ENCODE data around the gene RABGAP1. TPM values are rescaled to one million over a fixed set of nuclear protein-coding genes. Genes with fewer than 3 reads are reported as not detected.

The RABGAP1 gene
- total RNA-seq, 1 donor from 2014 or later = 31.9 TPM

GRCh38 chr9:123119566-123119965 is 178.7 kb downstream of the RABGAP1 start:
- no peak for TF ChIP-seq CTCF (IDR thresholded peaks at IDR 0.05; ENCODE audit: insufficient read depth, low read length, severe bottlenecking)
- no peaks in the 10 kb centered on the region for H3K27me3 ChIP-seq (ENCODE audit: control insufficient read depth, insufficient read depth, low read length)
- FAIRE-seq (no peak), DNase-seq (ENCODE audit: low read depth) (no peak)
- no peak overlapping the region for H3K4me3 ChIP-seq (ENCODE audit: low read depth, low read length)
- no peaks in the 10 kb centered on the region for H3K36me3 ChIP-seq (ENCODE audit: control insufficient read depth, insufficient read depth, low read length)

DNA sequence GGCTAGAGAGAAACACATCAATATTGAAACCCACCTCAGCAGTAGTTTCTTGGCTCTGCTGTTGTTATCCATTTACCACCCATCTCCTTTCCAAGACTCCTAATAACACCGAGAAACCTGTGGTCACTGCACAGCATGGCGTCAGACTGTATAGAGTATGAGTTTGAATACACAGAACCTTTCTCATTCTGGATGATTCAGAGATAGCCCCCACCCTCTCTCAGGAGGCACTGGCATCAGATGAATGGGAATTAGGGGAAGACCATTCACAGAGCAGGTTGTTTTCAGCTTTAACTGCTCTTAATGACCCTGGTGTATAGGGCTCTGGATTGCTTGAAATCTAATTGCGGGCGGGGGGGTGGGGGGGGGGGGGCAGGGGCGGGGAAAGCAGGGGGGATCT is 179.3 kb downstream of the RABGAP1 start:
- no peaks in the 10 kb centered on the region for H3K27me3 ChIP-seq (ENCODE audit: control insufficient read depth, insufficient read depth, low read length)
- H3K4me3 ChIP-seq (ENCODE audit: low read depth, low read length) = no peak overlapping the region
- H3K36me3 ChIP-seq (ENCODE audit: control insufficient read depth, insufficient read depth, low read length) = no peaks in the 10 kb centered on the region
- FAIRE-seq (no peak), DNase-seq (ENCODE audit: low read depth) (no peak)
- TF ChIP-seq CTCF (IDR thresholded peaks at IDR 0.05; ENCODE audit: insufficient read depth, low read length, severe bottlenecking) = no peak

DNA sequence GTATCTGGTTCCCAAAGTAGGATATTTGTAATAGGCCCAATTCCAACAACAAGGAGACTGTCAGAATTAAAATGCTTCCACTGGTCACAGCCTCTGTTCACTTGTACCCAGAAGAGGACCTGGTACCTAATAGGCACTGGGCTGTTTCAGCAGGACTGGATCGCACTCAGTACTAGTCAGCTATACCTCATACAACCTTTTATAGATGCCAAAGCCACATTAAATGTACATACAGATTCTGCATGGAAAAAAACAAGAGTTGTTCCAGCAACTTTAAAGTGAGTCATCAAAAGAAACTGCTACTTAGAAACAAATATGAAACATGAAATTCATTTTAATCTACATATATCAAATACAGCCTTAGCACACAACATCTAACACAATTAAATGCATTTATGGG is 180.1 kb downstream of the RABGAP1 start:
- Histone ChIP-seq H3K27me3 (ENCODE audit: control insufficient read depth, insufficient read depth, low read length) (no peaks in the 10 kb centered on the region), H3K4me3 (ENCODE audit: low read depth, low read length) (no peak overlapping the region), H3K36me3 (ENCODE audit: control insufficient read depth, insufficient read depth, low read length) (no peaks in the 10 kb centered on the region)
- TF ChIP-seq CTCF (IDR thresholded peaks at IDR 0.05; ENCODE audit: insufficient read depth, low read length, severe bottlenecking) = no peak
- FAIRE-seq = no peak
- DNase-seq (ENCODE audit: low read depth) = no peak

DNA sequence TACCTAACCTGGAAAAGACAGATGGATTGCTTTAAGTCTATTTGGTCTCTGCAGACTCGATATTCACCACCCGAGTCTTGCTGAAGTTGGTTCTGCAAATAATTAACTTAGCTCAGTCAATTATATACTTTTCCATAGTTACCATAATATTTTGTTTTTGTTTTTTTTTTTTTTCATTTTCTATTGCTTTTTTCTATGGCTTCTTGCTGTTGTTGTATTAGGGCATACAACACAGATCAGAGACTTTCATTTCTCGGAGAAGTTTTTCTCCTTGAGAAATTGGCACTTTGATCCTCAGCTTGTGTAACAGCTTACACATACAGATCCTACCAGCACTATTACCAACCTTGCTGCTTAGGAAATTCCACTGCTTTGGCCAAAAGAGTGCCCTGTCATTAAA is 180.6 kb downstream of the RABGAP1 start:
- H3K27me3 ChIP-seq (ENCODE audit: control insufficient read depth, insufficient read depth, low read length) = no peaks in the 10 kb centered on the region
- DNase-seq (ENCODE audit: low read depth) = no peak
- no peak overlapping the region for H3K4me3 ChIP-seq (ENCODE audit: low read depth, low read length)
- no peak for TF ChIP-seq CTCF (IDR thresholded peaks at IDR 0.05; ENCODE audit: insufficient read depth, low read length, severe bottlenecking)
- H3K36me3 ChIP-seq (ENCODE audit: control insufficient read depth, insufficient read depth, low read length) = no peaks in the 10 kb centered on the region
- no peak for FAIRE-seq

DNA sequence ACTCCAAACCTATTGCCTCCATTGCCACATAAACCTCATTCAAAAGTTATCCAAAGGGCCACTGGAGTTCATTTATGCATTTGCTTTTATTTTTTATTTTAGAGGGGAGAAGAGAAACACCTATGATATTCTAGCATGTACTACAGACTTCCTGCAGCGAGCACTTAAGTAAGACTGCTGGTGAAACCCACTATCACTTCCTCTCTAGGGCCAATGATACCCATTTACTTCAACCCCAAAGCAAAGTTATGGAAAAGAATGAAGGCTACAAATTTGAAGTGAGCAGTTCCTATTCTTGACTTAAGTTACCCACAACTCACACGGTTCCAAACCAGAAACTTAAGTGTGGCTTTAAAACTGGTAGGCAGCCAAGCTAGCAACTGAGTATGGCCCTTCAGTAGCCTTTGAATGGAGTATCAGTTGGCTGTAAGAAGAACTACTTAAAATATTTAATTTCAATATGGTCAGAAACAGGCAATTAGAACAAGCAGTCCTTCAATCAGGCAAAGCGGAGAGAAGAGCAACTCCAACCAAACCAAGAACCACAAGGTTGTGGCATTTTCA is 186.8 kb downstream of the RABGAP1 start:
- Histone ChIP-seq H3K27me3 (ENCODE audit: control insufficient read depth, insufficient read depth, low read length) (no peaks in the 10 kb centered on the region), H3K36me3 (ENCODE audit: control insufficient read depth, insufficient read depth, low read length) (no peaks in the 10 kb centered on the region), H3K4me3 (ENCODE audit: low read depth, low read length) (no peak overlapping the region)
- no peak for FAIRE-seq
- no peak for DNase-seq (ENCODE audit: low read depth)
- no peak for TF ChIP-seq CTCF (IDR thresholded peaks at IDR 0.05; ENCODE audit: insufficient read depth, low read length, severe bottlenecking)

GRCh38 chr9:123128591-123128990 is 187.8 kb downstream of the RABGAP1 start:
- no peak for TF ChIP-seq CTCF (IDR thresholded peaks at IDR 0.05; ENCODE audit: insufficient read depth, low read length, severe bottlenecking)
- FAIRE-seq (no peak), DNase-seq (ENCODE audit: low read depth) (no peak)
- no peaks in the 10 kb centered on the region for H3K36me3 ChIP-seq (ENCODE audit: control insufficient read depth, insufficient read depth, low read length)
- no peaks in the 10 kb centered on the region for H3K27me3 ChIP-seq (ENCODE audit: control insufficient read depth, insufficient read depth, low read length)
- H3K4me3 ChIP-seq (ENCODE audit: low read depth, low read length) = no peak overlapping the region
